Stomach (tissue), 9 donors: ENCODE results near the gene DUSP7. TPM values are rescaled to one million over a fixed set of nuclear protein-coding genes. Genes with fewer than 3 reads are reported as not detected.

Experiments used
- DNase-seq, 2 donors: peaks; one replicate each; pipeline versions ENCODE4 v3.0.0 to v3.0.0-alpha.2; 2013 to 2019
- H3K27ac ChIP-seq, 5 donors: fragments of 200-600 bp in 4 of 5; sonication (generic) in 4 of 5; one replicate each; pipeline ENCODE4 v1.5.1; 2013 to 2019; ENCODE audit warnings: mild to moderate bottlenecking in 1 of 5, moderate library complexity in 1 of 5
- H3K27me3 ChIP-seq, 3 donors: fragments of 200-600 bp; sonication (generic); one replicate each; pipeline ENCODE4 v1.5.1; 2017 to 2019; ENCODE audit warnings: mixed run types in 1 of 3
- H3K36me3 ChIP-seq, 4 donors: fragments of 200-600 bp; sonication (generic); 1 replicate in 3 of 4; 2 replicates in 1 of 4; pipeline ENCODE4 v1.5.1; 2016 to 2019
- H3K4me1 ChIP-seq, 4 donors: fragments of 200-600 bp; sonication (generic); one replicate each; pipeline ENCODE4 v1.5.1; 2016 to 2019
- H3K4me3 ChIP-seq, 4 donors: fragments of 200-600 bp; sonication (generic) in 3 of 4; one replicate each; pipeline ENCODE4 v1.5.1; 2016 to 2019; ENCODE audit warnings: mild to moderate bottlenecking in 1 of 4
- H3K9me3 ChIP-seq, 4 donors: fragments of 200-600 bp; sonication (generic); one replicate each; pipeline ENCODE4 v1.5.1; 2016 to 2019
- CTCF ChIP-seq, 7 experiments: fragments of 450-650 bp in 4 of 7; fragments of 200-600 bp in 3 of 7; sonication (generic) in 3 of 7; IDR thresholded peaks; one replicate each; pipeline ENCODE4 v1.5.1; 2016 to 2019; ENCODE audit warnings: antibody characterized with exemption in 7 of 7, control low read depth in 2 of 7, mild to moderate bottlenecking in 1 of 7
- EP300 ChIP-seq: sonication (generic); formaldehyde crosslinking; IDR thresholded peaks from one replicate; pipeline ENCODE4 v1.6.1; 2017; ENCODE audit warnings: antibody characterized with exemption
- POLR2A ChIP-seq, 4 donors: fragments of 450-650 bp; IDR thresholded peaks; one replicate each; pipeline ENCODE4 v1.6.1; 2016; ENCODE audit warnings: antibody characterized with exemption in 4 of 4, control low read depth in 2 of 4, mild to moderate bottlenecking in 1 of 4, moderate library complexity in 1 of 4
- POLR2AphosphoS5 ChIP-seq, 3 donors: sonication (generic); formaldehyde crosslinking; IDR thresholded peaks; one replicate each; pipeline ENCODE4 v1.6.1; 2016; ENCODE audit warnings: antibody characterized with exemption in 3 of 3
- WGBS, 5 donors: extraction: QIAGEN DNeasy Blood & Tissue Kit in 3 of 5; methylation state at CpG; one replicate each; pipeline versions ENCODE4 v1.1.5 to v1.1.7; 2013 to 2018; 5-methylcytosine and 5-hydroxymethylcytosine counted together
- intact Hi-C: fragments of 100-400 bp; cut with DNase I; formaldehyde crosslinking; loops from one replicate; pipeline ENCODE4 v1.15.1; 2023; ENCODE audit warnings: low total_unique reads
- polyA plus RNA-seq, 3 donors: library from polyadenylated mRNA; stranded (reverse); fragments of 200-250 nt; gene quantifications; one replicate each; pipeline ENCODE4 v1.2.3, GENCODE V29; 2013
- total RNA-seq, 5 donors: library from RNA; depleted of rRNA; stranded (reverse); fragments of >200 nt; gene quantifications; one replicate each; pipeline versions ENCODE4 v1.1.0 to v1.2.3, GENCODE V29; 2014 to 2016
- donor health status: healthy with polysubstance abuse.
- donor health status: Bipolar disorder and iron deficiency.
- donor health status: healthy.

Gene DUSP7
- total and polyA plus RNA-seq, 8 donors: 0.58 to 23.7 (median 5.0) TPM

DNA sequence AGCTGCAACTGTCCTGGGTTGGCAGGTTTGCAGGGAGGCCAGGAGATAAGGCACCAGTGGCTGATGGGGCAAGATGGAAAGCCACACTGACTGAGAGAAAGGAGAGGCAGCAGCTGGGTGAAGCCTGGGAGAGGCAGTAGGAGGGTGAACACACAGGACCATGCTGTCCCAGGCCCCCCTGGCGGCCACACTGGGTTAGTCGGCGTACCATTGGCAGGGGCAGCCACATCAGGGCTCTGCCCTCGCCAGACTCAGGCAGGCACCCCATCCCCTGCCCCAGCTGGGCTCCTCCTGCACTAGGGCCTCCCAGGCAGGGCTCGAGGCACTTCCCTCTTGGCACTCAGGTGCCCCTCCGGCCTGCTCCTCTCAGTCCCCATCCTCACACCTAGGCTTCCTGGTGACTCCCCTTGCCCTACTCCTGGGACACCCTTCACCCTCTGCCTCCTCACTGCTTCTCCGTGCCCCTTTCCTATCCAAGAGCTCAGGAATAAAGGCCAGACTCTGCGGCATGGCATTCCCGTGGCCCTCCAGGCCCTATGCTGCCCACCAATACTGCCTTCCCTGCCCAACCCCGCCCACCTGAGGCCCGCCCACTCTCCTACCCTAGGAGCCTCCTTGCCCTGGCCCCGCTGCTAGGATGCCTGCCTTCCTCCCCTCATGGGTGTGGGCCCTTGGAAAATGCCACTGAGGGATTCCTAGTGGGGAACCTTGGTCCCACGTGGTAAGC is 28.7 kb upstream of the DUSP7 start:
- Histone ChIP-seq H3K36me3 (no peaks in the 10 kb centered on the region), H3K27ac (no peak overlapping the region), H3K4me1 (peaks cover 0 to 27% (median 8%) of the 10 kb centered on the region in 4 donors), H3K4me3 (no peak overlapping the region), H3K9me3 (no peaks in the 10 kb centered on the region), H3K27me3 (no peaks in the 10 kb centered on the region)
- no peak for TF ChIP-seq CTCF (IDR thresholded peaks at IDR 0.05)
- TF ChIP-seq EP300: no peak
- TF ChIP-seq POLR2A (IDR thresholded peaks at IDR 0.05): no peak
- no peak for TF ChIP-seq POLR2AphosphoS5 (IDR thresholded peaks at IDR 0.05)
- 90 to 92% (median 90%) methylated on average over 13 of the region's 13 CpGs for WGBS, 5 donors
- intact Hi-C loops: no loop called here
- no peak for DNase-seq

- WGBS, 5 donors: 96 to 99% (median 97%) methylated on average over 8 to 9 of the region's 9 CpGs
- TF ChIP-seq CTCF (IDR thresholded peaks at IDR 0.05): no peak
- TF ChIP-seq POLR2AphosphoS5 (IDR thresholded peaks at IDR 0.05): no peak
- no peak for TF ChIP-seq EP300
- TF ChIP-seq POLR2A (IDR thresholded peaks at IDR 0.05): no peak
- no peaks in the 10 kb centered on the region for H3K36me3 ChIP-seq
- intact Hi-C loops: no loop called here
- H3K9me3 ChIP-seq: no peaks in the 10 kb centered on the region
- H3K27ac ChIP-seq: no peak overlapping the region
- H3K27me3 ChIP-seq: no peaks in the 10 kb centered on the region
- DNase-seq: no peak
- peaks cover 0 to 23% (median 8%) of the 10 kb centered on the region in 4 donors for H3K4me1 ChIP-seq
- no peak overlapping the region for H3K4me3 ChIP-seq
These were observed 28.0 kb upstream of the DUSP7 start for GRCh38 chr3:52084216-52084945.

- Histone ChIP-seq H3K9me3 (no peaks in the 10 kb centered on the region), H3K4me3 (no peak overlapping the region), H3K36me3 (no peaks in the 10 kb centered on the region), H3K27ac (no peak overlapping the region), H3K27me3 (no peaks in the 10 kb centered on the region), H3K4me1 (peaks cover 0 to 17% (median 8%) of the 10 kb centered on the region in 4 donors)
- intact Hi-C loops: no loop called here
- no peak for DNase-seq
- WGBS, 5 donors: 86 to 95% (median 91%) methylated on average over 5 of the region's 5 CpGs
- TF ChIP-seq POLR2AphosphoS5 (IDR thresholded peaks at IDR 0.05): no peak
- no peak for TF ChIP-seq EP300
These were observed 27.3 kb upstream of the DUSP7 start for GRCh38 chr3:52083556-52084087.

GRCh38 chr3:52082951-52083350 is 26.6 kb upstream of the DUSP7 start:
- H3K27ac ChIP-seq: no peak overlapping the region
- H3K9me3 ChIP-seq: no peaks in the 10 kb centered on the region
- TF ChIP-seq CTCF (IDR thresholded peaks at IDR 0.05) (no peak), POLR2AphosphoS5 (IDR thresholded peaks at IDR 0.05) (no peak), EP300 (no peak)
- peaks cover 0 to 11% (median 6%) of the 10 kb centered on the region in 4 donors for H3K4me1 ChIP-seq
- H3K36me3 ChIP-seq: no peaks in the 10 kb centered on the region
- no peak overlapping the region for H3K4me3 ChIP-seq
- H3K27me3 ChIP-seq: no peaks in the 10 kb centered on the region
- intact Hi-C loops: no loop called here
- WGBS, 5 donors: 89 to 93% (median 91%) methylated on average over 8 of the region's 8 CpGs
- DNase-seq: no peak
